H9 (cell line): ENCODE results near the gene CAGE1. TPM values are rescaled to one million over a fixed set of nuclear protein-coding genes. Genes with fewer than 3 reads are reported as not detected.

Source experiments
- DNase-seq: peaks from one replicate; pipeline ENCODE4 v3.0.0-alpha.2; 2017
- H2AFZ ChIP-seq: one replicate; pipeline ENCODE4 v1.6.1; 2013; ENCODE audit warnings: mild to moderate bottlenecking, low read length, control low read depth, moderate library complexity
- H2AK5ac ChIP-seq: 2 replicates; pipeline ENCODE4 v1.6.1; 2013; ENCODE audit warnings: low read length, control low read depth, mixed read lengths; ENCODE audit not compliant: insufficient read length
- H2BK120ac ChIP-seq: one replicate; pipeline ENCODE4 v1.6.1; 2013; ENCODE audit warnings: low read depth, mild to moderate bottlenecking, low read length, control low read depth, inconsistent platforms; ENCODE audit not compliant: poor library complexity, severe bottlenecking
- H2BK12ac ChIP-seq: 2 replicates; pipeline ENCODE4 v1.6.1; 2013; ENCODE audit warnings: low read length, control low read depth, mixed read lengths, low read depth; ENCODE audit not compliant: insufficient read length
- H2BK15ac ChIP-seq: 2 replicates; pipeline ENCODE4 v1.6.1; 2013; ENCODE audit warnings: low read depth, low read length, control low read depth
- H2BK20ac ChIP-seq: one replicate; pipeline ENCODE4 v1.6.1; 2013; ENCODE audit warnings: low read depth, mild to moderate bottlenecking, low read length, control low read depth, inconsistent platforms; ENCODE audit not compliant: poor library complexity, severe bottlenecking
- H2BK5ac ChIP-seq: 2 replicates; pipeline ENCODE4 v1.6.1; 2013; ENCODE audit warnings: low read length, control low read depth, mixed read lengths; ENCODE audit not compliant: insufficient read length
- H3K14ac ChIP-seq: 2 replicates; pipeline ENCODE4 v1.6.1; 2013; ENCODE audit warnings: low read length, control low read depth; ENCODE audit not compliant: insufficient read depth
- H3K18ac ChIP-seq: 2 replicates; pipeline ENCODE4 v1.6.1; 2013; ENCODE audit warnings: low read depth, mild to moderate bottlenecking, mixed read lengths, low read length, control low read depth; ENCODE audit not compliant: insufficient read length
- H3K23ac ChIP-seq: 2 replicates; pipeline ENCODE4 v1.6.1; 2013; ENCODE audit warnings: low read length, control low read depth, mixed read lengths, low read depth; ENCODE audit not compliant: insufficient read length
- H3K23me2 ChIP-seq: 2 replicates; pipeline ENCODE4 v1.6.1; 2013; ENCODE audit warnings: low read depth, mild to moderate bottlenecking, mixed read lengths, low read length, control low read depth; ENCODE audit not compliant: insufficient read length, poor library complexity, severe bottlenecking
- H3K27ac ChIP-seq: 2 replicates; pipeline ENCODE4 v1.5.1; 2013; ENCODE audit warnings: low read length, control low read depth, mixed read lengths, low read depth; ENCODE audit not compliant: insufficient read length
- H3K27me3 ChIP-seq: 2 replicates; pipeline ENCODE4 v1.6.1; 2013; ENCODE audit warnings: low read length, control low read depth, inconsistent platforms; ENCODE audit not compliant: insufficient read depth
- H3K4ac ChIP-seq: 2 replicates; pipeline ENCODE4 v1.6.1; 2013; ENCODE audit warnings: low read depth, mild to moderate bottlenecking, control low read depth, inconsistent platforms, low read length, moderate library complexity
- H3K4me1 ChIP-seq: 2 replicates; pipeline ENCODE4 v1.6.1; 2013; ENCODE audit warnings: low read length, control low read depth, inconsistent platforms; ENCODE audit not compliant: insufficient read depth
- H3K4me2 ChIP-seq: 2 replicates; pipeline ENCODE4 v1.6.1; 2013; ENCODE audit warnings: low read length, control low read depth, mixed read lengths; ENCODE audit not compliant: insufficient read length, insufficient read depth
- H3K56ac ChIP-seq: 2 replicates; pipeline ENCODE4 v1.6.1; 2013; ENCODE audit warnings: low read depth, mild to moderate bottlenecking, mixed read lengths, low read length, control low read depth; ENCODE audit not compliant: insufficient read length
- H3K79me1 ChIP-seq: 2 replicates; pipeline ENCODE4 v1.6.1; 2013; ENCODE audit warnings: low read depth, mild to moderate bottlenecking, moderate library complexity, low read length, control low read depth, inconsistent platforms; ENCODE audit not compliant: insufficient read depth, poor library complexity, severe bottlenecking
- H3K79me2 ChIP-seq: 2 replicates; pipeline ENCODE4 v1.6.1; 2013; ENCODE audit warnings: low read length, control low read depth, inconsistent platforms; ENCODE audit not compliant: insufficient read depth
- H3K9ac ChIP-seq: 2 replicates; pipeline ENCODE4 v1.6.1; 2013; ENCODE audit warnings: low read length, control low read depth, mixed read lengths; ENCODE audit not compliant: insufficient read length; ENCODE audit errors: extremely low read depth
- H3K9me3 ChIP-seq: one replicate; pipeline ENCODE4 v1.6.1; 2013; ENCODE audit warnings: low read depth, low read length, inconsistent platforms; ENCODE audit not compliant: control insufficient read depth
- H3T11ph ChIP-seq: one replicate; pipeline ENCODE4 v1.6.1; 2013; ENCODE audit warnings: mild to moderate bottlenecking, low read length, control low read depth, inconsistent platforms
- H4K20me1 ChIP-seq: one replicate; pipeline ENCODE4 v1.6.1; 2013; ENCODE audit not compliant: control insufficient read depth, insufficient read length, insufficient read depth
- H4K5ac ChIP-seq: 2 replicates; pipeline ENCODE4 v1.6.1; 2013; ENCODE audit warnings: low read depth, mild to moderate bottlenecking, mixed read lengths, low read length, control low read depth; ENCODE audit not compliant: insufficient read length
- H4K8ac ChIP-seq: replicated peaks from 2 replicates; pipeline ENCODE4 v1.6.1; 2013; ENCODE audit warnings: low read length, control low read depth, mixed read lengths, low read depth; ENCODE audit not compliant: insufficient read length
- H4K91ac ChIP-seq: 2 replicates; pipeline ENCODE4 v1.6.1; 2013; ENCODE audit warnings: low read depth, mild to moderate bottlenecking, moderate library complexity, mixed read lengths, low read length, control low read depth; ENCODE audit not compliant: insufficient read length
- H3K27ac Mint-ChIP-seq, 3 experiments: 2 replicates in 2 of 3; 3 replicates in 1 of 3; pipeline ENCODE4 v1.8.0; 2020 to 2021; ENCODE audit warnings: mixed read lengths in 3 of 3, mild to moderate bottlenecking in 1 of 3, moderate library complexity in 1 of 3
- H3K27me3 Mint-ChIP-seq: 2 replicates; pipeline ENCODE4 v1.8.0; 2021; ENCODE audit warnings: low read depth, mild to moderate bottlenecking, moderate library complexity, mixed read lengths
- H3K36me3 Mint-ChIP-seq, 3 experiments: 2 replicates in 2 of 3; 3 replicates in 1 of 3; pipeline ENCODE4 v1.8.0; 2020 to 2021; ENCODE audit warnings: low read depth in 3 of 3, mixed read lengths in 3 of 3; ENCODE audit not compliant: insufficient read depth in 1 of 3
- H3K4me1 Mint-ChIP-seq, 2 experiments: 2 replicates each; pipeline ENCODE4 v1.8.0; 2020; ENCODE audit warnings: mixed read lengths in 2 of 2
- H3K4me3 Mint-ChIP-seq, 2 experiments: 2 replicates in 1 of 2; 3 replicates in 1 of 2; pipeline ENCODE4 v1.8.0; 2020 to 2021; ENCODE audit warnings: mild to moderate bottlenecking in 2 of 2, mixed read lengths in 2 of 2, moderate library complexity in 1 of 2
- H3K9me3 Mint-ChIP-seq, 2 experiments: 2 replicates in 1 of 2; 3 replicates in 1 of 2; pipeline ENCODE4 v1.8.0; 2020; ENCODE audit warnings: mild to moderate bottlenecking in 2 of 2, mixed read lengths in 2 of 2, moderate library complexity in 1 of 2
- CTCF ChIP-seq: fragments of 200-600 bp; sonication (generic); conservative IDR thresholded peaks from 3 replicates; pipeline ENCODE4 v1.8.0; 2021; ENCODE audit warnings: antibody characterized with exemption, mild to moderate bottlenecking
- WGBS: extraction: QIAGEN DNeasy Blood & Tissue Kit; methylation state at CpG from one replicate; pipeline ENCODE4 v1.1.7; 2013; ENCODE audit warnings: missing lambda C conversion rate, low lambda C conversion rate, mixed read lengths; ENCODE audit not compliant: insufficient read length; ENCODE audit errors: extremely low coverage; 5-methylcytosine and 5-hydroxymethylcytosine counted together
- total RNA-seq: library from RNA; stranded (reverse); gene quantifications from 2 replicates; pipeline ENCODE4 v1.2.1, GENCODE V29; 2021

CAGE1 gene
- total RNA-seq, 1 experiment from 2014 or later = 0.28 TPM

- Histone ChIP-seq H3K14ac (no peak overlapping the region), H2BK12ac (no peak overlapping the region), H3K79me2 (no peaks in the 10 kb centered on the region), H2AK5ac (no peak overlapping the region), H3K23ac (no peak overlapping the region), H2BK15ac (no peak overlapping the region), H2BK120ac (no peak overlapping the region), H2BK20ac (no peak overlapping the region), H3K4ac (no peak overlapping the region), H4K5ac (no peak overlapping the region), H3K27ac (no peak overlapping the region), H3T11ph (no peak overlapping the region), H3K4me2 (no peak overlapping the region), H2BK5ac (no peak overlapping the region), H3K4me1 (no peaks in the 10 kb centered on the region), H3K9ac (no peak overlapping the region), H2AFZ (no peak overlapping the region), H3K9me3 (no peaks in the 10 kb centered on the region), H3K79me1 (no peaks in the 10 kb centered on the region), H3K23me2 (no peaks in the 10 kb centered on the region), H3K27me3 (no peaks in the 10 kb centered on the region), H4K8ac (no peak overlapping the region), H3K18ac (no peak overlapping the region), H3K56ac (no peak overlapping the region), H4K91ac (no peak overlapping the region), H4K20me1 (no peaks in the 10 kb centered on the region)
- Mint-ChIP-seq H3K27ac (0 out of 7 replicates have a peak overlapping the region, but pooled peaks of 1 of the 3 experiments have one; percentile 6), H3K4me1 (no peaks in the 10 kb centered on the region), H3K27me3 (no peaks in the 10 kb centered on the region), H3K36me3 (peaks cover 24 to 81% (median 66%) of the 10 kb centered on the region in 3 experiments; a peak in 6 of 7 replicates), H3K9me3 (no peaks in the 10 kb centered on the region), H3K4me3 (no peak overlapping the region)
- WGBS = no CpG with 5 or more reads among the region's 3 CpGs
- DNase-seq = no peak
- no peak for TF ChIP-seq CTCF
Measured at GRCh38 chr6:7401075-7401474, 11.5 kb upstream of the CAGE1 start.
